PC-3 (cell line): Measurements from ENCODE around the gene DOCK4. TPM values are rescaled to one million over a fixed set of nuclear protein-coding genes. Genes with fewer than 3 reads are reported as not detected.

Experiments
- ATAC-seq: fragments of 200-7000 bp; cut with Tn5 transposase; 2 replicates; pipeline ENCODE4 v1.9.1; 2020; ENCODE audit warnings: mild to moderate bottlenecking, moderate library complexity
- BruUV-seq: library from RNA; stranded (reverse); fragments of 400-500 nt; replicated peaks from 2 replicates; lab custom pipeline; 2021; lab: Mats Ljungman, UMichigan
- CTCF ChIA-PET: fragments of 300-600 bp; sonication (Branson Sonifier 250); formaldehyde crosslinking; loops from one replicate; lab custom pipeline; 2022; ENCODE audit warnings: antibody characterized with exemption; lab: Charles Lee
- POLR2A ChIA-PET: fragments of 300-600 bp; sonication (Branson Sonifier 250); formaldehyde crosslinking; loops from one replicate; lab custom pipeline; 2022; ENCODE audit warnings: antibody characterized with exemption; ENCODE audit not compliant: unreplicated experiment; lab: Charles Lee
- DNase-seq: peaks from one replicate; pipeline ENCODE4 v3.0.0-alpha.2; 2015
- H2AFZ ChIP-seq: fragments of 300-600 bp; sonication (generic); 2 replicates; pipeline ENCODE4 v1.6.0; 2016; ENCODE audit warnings: antibody characterized with exemption, low read length
- H3F3A ChIP-seq: fragments of 300-600 bp; sonication (generic); one replicate; pipeline ENCODE4 v1.6.0; 2017; ENCODE audit warnings: antibody characterized with exemption, low read length, control low read depth, mild to moderate bottlenecking; ENCODE audit not compliant: unreplicated experiment
- H3K27ac ChIP-seq: fragments of 300-600 bp; sonication (generic); 2 replicates; pipeline ENCODE4 v1.5.1; 2016; ENCODE audit warnings: mild to moderate bottlenecking, low read length
- H3K27me3 ChIP-seq: fragments of 300-600 bp; sonication (generic); 2 replicates; pipeline ENCODE4 v1.6.1; 2016; ENCODE audit warnings: low read length, mixed read lengths
- H3K36me3 ChIP-seq: fragments of 300-600 bp; sonication (generic); 2 replicates; pipeline ENCODE4 v1.6.1; 2016; ENCODE audit warnings: low read depth, mixed run types, low read length, mixed read lengths
- H3K4me1 ChIP-seq: fragments of 300-600 bp; sonication (generic); 2 replicates; pipeline ENCODE4 v1.5.1; 2016; ENCODE audit warnings: low read length; ENCODE audit not compliant: insufficient read depth
- H3K4me2 ChIP-seq: fragments of 300-600 bp; sonication (generic); 2 replicates; pipeline ENCODE4 v1.6.0; 2016; ENCODE audit warnings: low read length
- H3K4me3 ChIP-seq: fragments of 300-600 bp; sonication (generic); 2 replicates; pipeline ENCODE4 v1.5.1; 2016; ENCODE audit warnings: mild to moderate bottlenecking, low read length, mixed read lengths
- H3K79me2 ChIP-seq: fragments of 300-600 bp; sonication (generic); 2 replicates; pipeline ENCODE4 v1.6.1; 2017; ENCODE audit warnings: low read length, mixed read lengths
- H3K9ac ChIP-seq: fragments of 300-600 bp; sonication (generic); 2 replicates; pipeline ENCODE4 v1.6.0; 2016; ENCODE audit warnings: mild to moderate bottlenecking, low read length
- H3K9me2 ChIP-seq: fragments of 300-600 bp; sonication (generic); replicated peaks from 2 replicates; pipeline ENCODE4 v1.6.1; 2016; ENCODE audit warnings: mixed run types, low read length, mixed read lengths
- H3K9me3 ChIP-seq: fragments of 300-600 bp; sonication (generic); 2 replicates; pipeline ENCODE4 v1.6.1; 2016; ENCODE audit warnings: low read length, mixed read lengths
- H4K20me1 ChIP-seq: fragments of 300-600 bp; sonication (generic); 2 replicates; pipeline ENCODE4 v1.6.1; 2016; ENCODE audit warnings: low read length, mixed read lengths
- CTCF ChIP-seq: fragments of 300-600 bp; sonication (generic); conservative IDR thresholded peaks from 2 replicates; pipeline ENCODE4 v1.5.1; 2017; ENCODE audit warnings: antibody characterized with exemption, low read depth, mild to moderate bottlenecking, low read length
- EZH2 ChIP-seq: fragments of 300-600 bp; sonication (generic); IDR thresholded peaks from one replicate; pipeline ENCODE4 v1.6.1; 2017; ENCODE audit warnings: antibody characterized with exemption, mild to moderate bottlenecking, low read length; ENCODE audit not compliant: unreplicated experiment
- EZH2phosphoT487 ChIP-seq: fragments of 300-600 bp; sonication (generic); IDR thresholded peaks from 2 replicates; pipeline ENCODE4 v1.6.1; 2018; ENCODE audit warnings: mild to moderate bottlenecking, antibody characterized with exemption, low read length, borderline replicate concordance
- intact Hi-C: fragments of 100-400 bp; cut with micrococcal nuclease; formaldehyde crosslinking; loops from 2 replicates; pipeline ENCODE4 v1.9.0; 2023
- total RNA-seq: library from RNA; depleted of rRNA; stranded (reverse); fragments of >200 nt; gene quantifications from 2 replicates; pipeline ENCODE4 v1.2.3, GENCODE V29; 2014

DOCK4 gene
- total RNA-seq, 1 experiment from 2014 or later = 25.4 TPM

- Histone ChIP-seq H3K9me3 (no peaks in the 10 kb centered on the region), H3K27ac (peak overlapping the region; percentile 88), H3K9ac (peak overlapping the region; percentile 54; the same call in 1 of the 2 replicates), H3K9me2 (no peaks in the 10 kb centered on the region), H3K4me3 (peak overlapping the region; percentile 18; the same call in 1 of the 2 replicates), H3K36me3 (no peaks in the 10 kb centered on the region), H3K79me2 (peaks cover 43% of the 10 kb centered on the region), H4K20me1 (no peaks in the 10 kb centered on the region), H2AFZ (no peak overlapping the region), H3F3A (peaks cover 10% of the 10 kb centered on the region), H3K4me2 (peak overlapping the region; percentile 51), H3K4me1 (peaks cover 25% of the 10 kb centered on the region), H3K27me3 (no peaks in the 10 kb centered on the region)
- TF ChIP-seq EZH2 (no peak), EZH2phosphoT487 (no peak), CTCF (no peak)
- intact Hi-C loops = no loop called here
- BruUV-seq = no TSS peak
- CTCF ChIA-PET = no interaction called here
- ATAC-seq (peak; percentile 98), DNase-seq (peak; percentile 94)
- POLR2A ChIA-PET = interaction anchor here (1.2 kb wide), 1 partner anchor 370 kb away, joined by 9 read pairs; the partner anchor contains the start of gene IFRD1
Observed at GRCh38 chr7:112080441-112080840, 125.8 kb downstream of the DOCK4 start.

GRCh38 chr7:112079673-112080072, 126.5 kb downstream of the DOCK4 start:
- peak overlapping the region; percentile 41 for H3K9ac ChIP-seq
- peaks cover 10% of the 10 kb centered on the region for H3F3A ChIP-seq
- peak overlapping the region; percentile 74 for H3K27ac ChIP-seq
- intact Hi-C loops = no loop called here
- 0 out of 2 replicates have a peak, but pooled peaks have one; percentile 9 for ATAC-seq
- no TSS peak for BruUV-seq
- no peaks in the 10 kb centered on the region for H3K27me3 ChIP-seq
- H3K9me3 ChIP-seq = no peaks in the 10 kb centered on the region
- H3K4me3 ChIP-seq = no peak overlapping the region
- DNase-seq = peak; percentile 27
- H3K4me2 ChIP-seq = peak overlapping the region; percentile 45
- no peak overlapping the region for H2AFZ ChIP-seq
- H3K36me3 ChIP-seq = no peaks in the 10 kb centered on the region
- no peaks in the 10 kb centered on the region for H3K9me2 ChIP-seq
- peaks cover 43% of the 10 kb centered on the region for H3K79me2 ChIP-seq
- TF ChIP-seq EZH2 (no peak), EZH2phosphoT487 (no peak), CTCF (peak; percentile 45)
- peaks cover 23% of the 10 kb centered on the region for H3K4me1 ChIP-seq
- ChIA-PET POLR2A (interaction anchor here (0.6 to 1.2 kb wide), 4 partner anchors 71 to 371 kb away, joined by 3 to 9 read pairs (median 4); partner anchors contain the start of gene IFRD1), CTCF (no interaction called here)
- no peaks in the 10 kb centered on the region for H4K20me1 ChIP-seq

- Histone ChIP-seq H4K20me1 (no peaks in the 10 kb centered on the region), H3K79me2 (peaks cover 42% of the 10 kb centered on the region), H2AFZ (no peak overlapping the region), H3K4me2 (peak overlapping the region; percentile 45; the same call in 1 of the 2 replicates), H3K9me2 (no peaks in the 10 kb centered on the region), H3K27me3 (no peaks in the 10 kb centered on the region), H3K36me3 (no peaks in the 10 kb centered on the region), H3K27ac (peak overlapping the region; percentile 74), H3K9ac (no peak overlapping the region), H3K4me1 (peaks cover 21% of the 10 kb centered on the region), H3K4me3 (no peak overlapping the region), H3K9me3 (no peaks in the 10 kb centered on the region), H3F3A (peaks cover 10% of the 10 kb centered on the region)
- DNase-seq = no peak
- POLR2A ChIA-PET = interaction anchor here (0.6 kb wide), 1 partner anchor 70 kb away, joined by 4 read pairs; no protein-coding TSS in a partner anchor
- CTCF ChIA-PET = no interaction called here
- no TSS peak for BruUV-seq
- TF ChIP-seq CTCF (no peak), EZH2 (no peak), EZH2phosphoT487 (no peak)
- intact Hi-C loops = no loop called here
- ATAC-seq = no peak
Observed at GRCh38 chr7:112079122-112079521, 127.1 kb downstream of the DOCK4 start.
